COLO668 (cell line): ENCODE results near the gene P3H2.

Source experiments
- DNase-seq: peaks from one replicate; lab custom pipeline; 2025; ENCODE audit not compliant: unreplicated experiment; lab: John Stamatoyannopoulos, UW

The P3H2 gene

GRCh38 chr3:190058521-190059241, 62.0 kb downstream of the P3H2 start:
- no peak for DNase-seq

- no peak for DNase-seq
These were observed 64.0 kb downstream of the P3H2 start for GRCh38 chr3:190056742-190057141.

GRCh38 chr3:190055773-190056172, 64.9 kb downstream of the P3H2 start:
- DNase-seq, result no peak

- DNase-seq, result no peak
These were observed 66.6 kb downstream of the P3H2 start for GRCh38 chr3:190053919-190054672.

GRCh38 chr3:190051641-190052040, 69.1 kb downstream of the P3H2 start:
- DNase-seq, result no peak

GRCh38 chr3:190048932-190049441, 71.7 kb downstream of the P3H2 start:
- no peak for DNase-seq

GRCh38 chr3:190044974-190045373, 75.7 kb downstream of the P3H2 start:
- no peak for DNase-seq

- DNase-seq, result no peak
These were observed 76.6 kb downstream of the P3H2 start for GRCh38 chr3:190044142-190044541.

GRCh38 chr3:190043741-190044140, 77.0 kb downstream of the P3H2 start:
- no peak for DNase-seq

- no peak for DNase-seq
These were observed 78.1 kb downstream of the P3H2 start for GRCh38 chr3:190042558-190042957.

- DNase-seq, result no peak
These were observed 79.2 kb downstream of the P3H2 start for GRCh38 chr3:190041333-190042041.

- no peak for DNase-seq
These were observed 80.6 kb downstream of the P3H2 start for GRCh38 chr3:190040145-190040544.

GRCh38 chr3:190038050-190038933, 82.4 kb downstream of the P3H2 start:
- DNase-seq, result no peak

GRCh38 chr3:190036631-190037030, 84.1 kb downstream of the P3H2 start:
- DNase-seq, result no peak

- no peak for DNase-seq
These were observed 86.3 kb downstream of the P3H2 start for GRCh38 chr3:190034446-190034845.

- DNase-seq, result no peak
These were observed 87.8 kb downstream of the P3H2 start for GRCh38 chr3:190032923-190033322.

- no peak for DNase-seq
These were observed 88.6 kb downstream of the P3H2 start for GRCh38 chr3:190031887-190032752.

GRCh38 chr3:190027116-190027515, 93.6 kb downstream of the P3H2 start:
- no peak for DNase-seq

GRCh38 chr3:190026154-190026553, 94.5 kb downstream of the P3H2 start:
- DNase-seq, result no peak

GRCh38 chr3:190024912-190025311, 95.8 kb downstream of the P3H2 start:
- no peak for DNase-seq
